Neural progenitor cell (in vitro differentiated cells): ENCODE measurements around the gene CETN3. TPM values are rescaled to one million over a fixed set of nuclear protein-coding genes. Genes with fewer than 3 reads are reported as not detected.
A peak's percentile ranks its signal among the peaks of the same experiment; 100 is the strongest.

Experiments
- DNase-seq: peaks from one replicate; pipeline ENCODE4 v3.0.0-alpha.2; 2016; ENCODE audit warnings: low spot score
- H2AFZ ChIP-seq: fragments of 200-600 bp; sonication (generic); replicated peaks from 2 replicates; pipeline ENCODE4 v1.6.1; 2016; ENCODE audit warnings: antibody characterized with exemption
- H3F3A ChIP-seq: fragments of 200-600 bp; sonication (generic); 2 replicates; pipeline ENCODE4 v1.6.1; 2016; ENCODE audit warnings: antibody characterized with exemption, low read depth
- H3K27ac ChIP-seq: fragments of 200-600 bp; sonication (generic); 2 replicates; pipeline ENCODE4 v1.5.1; 2016; ENCODE audit warnings: mild to moderate bottlenecking
- H3K27me3 ChIP-seq: fragments of 200-600 bp; sonication (generic); 2 replicates; pipeline ENCODE4 v1.6.1; 2016; ENCODE audit warnings: mild to moderate bottlenecking, moderate library complexity
- H3K36me3 ChIP-seq: fragments of 200-600 bp; sonication (generic); 2 replicates; pipeline ENCODE4 v1.5.1; 2016
- H3K4me1 ChIP-seq: fragments of 200-600 bp; sonication (generic); 2 replicates; pipeline ENCODE4 v1.6.1; 2016; ENCODE audit warnings: mixed run types
- H3K4me2 ChIP-seq: fragments of 200-600 bp; sonication (generic); 2 replicates; pipeline ENCODE4 v1.6.1; 2016
- H3K4me3 ChIP-seq: fragments of 200-600 bp; sonication (generic); 2 replicates; pipeline ENCODE4 v1.5.1; 2016
- H3K79me2 ChIP-seq: fragments of 200-600 bp; sonication (generic); 2 replicates; pipeline ENCODE4 v1.6.1; 2016; ENCODE audit warnings: low read depth
- H3K9ac ChIP-seq: fragments of 200-600 bp; sonication (generic); 2 replicates; pipeline ENCODE4 v1.6.1; 2016
- H3K9me3 ChIP-seq: fragments of 200-600 bp; sonication (generic); 2 replicates; pipeline ENCODE4 v1.5.1; 2016; ENCODE audit warnings: low read depth
- H4K20me1 ChIP-seq: fragments of 200-600 bp; sonication (generic); 2 replicates; pipeline ENCODE4 v1.6.1; 2016; ENCODE audit warnings: low read depth
- H3K27ac Mint-ChIP-seq: 3 replicates; pipeline ENCODE4 v1.8.0; 2021; ENCODE audit warnings: mixed read lengths
- H3K27me3 Mint-ChIP-seq: 2 replicates; pipeline ENCODE4 v1.8.0; 2022; ENCODE audit warnings: low read depth, mild to moderate bottlenecking, inconsistent platforms, moderate library complexity, mixed read lengths; ENCODE audit not compliant: insufficient read depth
- H3K36me3 Mint-ChIP-seq: 3 replicates; pipeline ENCODE4 v1.8.0; 2021; ENCODE audit warnings: mixed read lengths
- H3K4me1 Mint-ChIP-seq: 3 replicates; pipeline ENCODE4 v1.8.0; 2021; ENCODE audit warnings: mixed read lengths
- H3K4me3 Mint-ChIP-seq: 3 replicates; pipeline ENCODE4 v1.8.0; 2021; ENCODE audit warnings: mild to moderate bottlenecking, moderate library complexity, mixed read lengths
- H3K9me3 Mint-ChIP-seq: 3 replicates; pipeline ENCODE4 v1.8.0; 2020; ENCODE audit warnings: mixed read lengths
- CTCF ChIP-seq: fragments of 200-600 bp; sonication (generic); IDR thresholded peaks from 2 replicates; pipeline ENCODE4 v1.5.1; 2017; ENCODE audit warnings: antibody characterized with exemption, mild to moderate bottlenecking
- EZH2 ChIP-seq: fragments of 200-600 bp; sonication (generic); IDR thresholded peaks from 2 replicates; pipeline ENCODE4 v1.6.1; 2017; ENCODE audit warnings: antibody characterized with exemption, mild to moderate bottlenecking, moderate library complexity
- EZH2phosphoT487 ChIP-seq: fragments of 200-600 bp; sonication (generic); IDR thresholded peaks from 2 replicates; pipeline ENCODE4 v1.6.1; 2017; ENCODE audit warnings: antibody characterized with exemption
- total RNA-seq: library from RNA; depleted of rRNA; stranded (reverse); fragments of >200 nt; gene quantifications from 2 replicates; pipeline ENCODE4 v1.2.3, GENCODE V29; 2015; ENCODE audit warnings: low replicate concordance

The CETN3 gene
- total RNA-seq, 1 donor from 2014 or later, result 172 TPM

- Mint-ChIP-seq H3K4me1 (no peaks in the 10 kb centered on the region), H3K27me3 (peaks cover 3% of the 10 kb centered on the region), H3K9me3 (no peaks in the 10 kb centered on the region), H3K4me3 (no peak overlapping the region), H3K36me3 (no peaks in the 10 kb centered on the region), H3K27ac (no peak overlapping the region)
- Histone ChIP-seq H2AFZ (no peak overlapping the region), H3F3A (no peaks in the 10 kb centered on the region), H3K27ac (no peak overlapping the region), H4K20me1 (no peaks in the 10 kb centered on the region), H3K79me2 (no peaks in the 10 kb centered on the region), H3K27me3 (no peaks in the 10 kb centered on the region), H3K4me3 (no peak overlapping the region), H3K4me1 (no peaks in the 10 kb centered on the region), H3K36me3 (no peaks in the 10 kb centered on the region), H3K4me2 (no peak overlapping the region), H3K9me3 (no peaks in the 10 kb centered on the region), H3K9ac (no peak overlapping the region)
- no peak for TF ChIP-seq EZH2
- no peak for TF ChIP-seq EZH2phosphoT487
- TF ChIP-seq CTCF, result no peak
- DNase-seq, result no peak
These were observed 53.4 kb downstream of the CETN3 start for GRCh38 chr5:90356176-90356575.

- Histone ChIP-seq H4K20me1 (no peaks in the 10 kb centered on the region), H3K27me3 (no peaks in the 10 kb centered on the region), H3K36me3 (no peaks in the 10 kb centered on the region), H3K4me2 (no peak overlapping the region), H3K4me3 (no peak overlapping the region), H3K9me3 (no peaks in the 10 kb centered on the region), H3K4me1 (no peaks in the 10 kb centered on the region), H2AFZ (peak overlapping the region; percentile 24), H3K27ac (no peak overlapping the region), H3F3A (no peaks in the 10 kb centered on the region), H3K79me2 (no peaks in the 10 kb centered on the region), H3K9ac (no peak overlapping the region)
- no peak overlapping the region for H3K4me3 Mint-ChIP-seq
- DNase-seq, result no peak
- H3K9me3 Mint-ChIP-seq, result no peaks in the 10 kb centered on the region
- H3K36me3 Mint-ChIP-seq, result no peaks in the 10 kb centered on the region
- H3K4me1 Mint-ChIP-seq, result no peaks in the 10 kb centered on the region
- H3K27ac Mint-ChIP-seq, result no peak overlapping the region
- TF ChIP-seq CTCF (no peak), EZH2 (no peak), EZH2phosphoT487 (no peak)
- H3K27me3 Mint-ChIP-seq, result peaks cover 3% of the 10 kb centered on the region
These were observed 53.9 kb downstream of the CETN3 start for GRCh38 chr5:90355635-90356034.

- H3K9ac ChIP-seq, result no peak overlapping the region
- H3K4me1 ChIP-seq, result no peaks in the 10 kb centered on the region
- H3K27me3 ChIP-seq, result no peaks in the 10 kb centered on the region
- TF ChIP-seq EZH2 (no peak), EZH2phosphoT487 (no peak)
- H3K27ac ChIP-seq, result no peak overlapping the region
- no peaks in the 10 kb centered on the region for H3K9me3 ChIP-seq
- H3K27ac Mint-ChIP-seq, result no peak overlapping the region
- no peak for DNase-seq
- no peaks in the 10 kb centered on the region for H3K9me3 Mint-ChIP-seq
- no peaks in the 10 kb centered on the region for H3K4me1 Mint-ChIP-seq
- no peaks in the 10 kb centered on the region for H4K20me1 ChIP-seq
- H3K36me3 ChIP-seq, result no peaks in the 10 kb centered on the region
- no peak overlapping the region for H2AFZ ChIP-seq
- no peak overlapping the region for H3K4me3 Mint-ChIP-seq
- no peaks in the 10 kb centered on the region for H3K36me3 Mint-ChIP-seq
- H3F3A ChIP-seq, result no peaks in the 10 kb centered on the region
- no peaks in the 10 kb centered on the region for H3K79me2 ChIP-seq
- H3K27me3 Mint-ChIP-seq, result peaks cover 3% of the 10 kb centered on the region
- H3K4me2 ChIP-seq, result no peak overlapping the region
- H3K4me3 ChIP-seq, result no peak overlapping the region
These were observed 56.3 kb downstream of the CETN3 start for GRCh38 chr5:90353254-90353653.

- Histone ChIP-seq H3F3A (no peaks in the 10 kb centered on the region), H3K27me3 (no peaks in the 10 kb centered on the region), H3K27ac (no peak overlapping the region), H3K4me1 (no peaks in the 10 kb centered on the region), H3K4me3 (no peak overlapping the region), H3K79me2 (no peaks in the 10 kb centered on the region), H4K20me1 (no peaks in the 10 kb centered on the region), H3K9ac (no peak overlapping the region), H3K4me2 (no peak overlapping the region), H3K9me3 (no peaks in the 10 kb centered on the region), H3K36me3 (no peaks in the 10 kb centered on the region), H2AFZ (no peak overlapping the region)
- DNase-seq, result no peak
- Mint-ChIP-seq H3K27ac (no peak overlapping the region), H3K36me3 (no peaks in the 10 kb centered on the region), H3K4me3 (no peak overlapping the region), H3K27me3 (peaks cover 3% of the 10 kb centered on the region), H3K4me1 (no peaks in the 10 kb centered on the region), H3K9me3 (no peaks in the 10 kb centered on the region)
- no peak for TF ChIP-seq EZH2
These were observed 58.5 kb downstream of the CETN3 start for GRCh38 chr5:90351101-90351500.
